Stimulated activated CD4-positive, alpha-beta T cell treated with anti-CD3 and anti-CD28 coated beads, Interleukin-4, amount 100 ng/mL, for 24 hours (primary cell): ENCODE results near the gene CSNK2B.

ENCODE experiments used
- DNase-seq: peaks from one replicate; pipeline ENCODE4 v3.0.0-alpha.2; 2020

CSNK2B gene

DNA sequence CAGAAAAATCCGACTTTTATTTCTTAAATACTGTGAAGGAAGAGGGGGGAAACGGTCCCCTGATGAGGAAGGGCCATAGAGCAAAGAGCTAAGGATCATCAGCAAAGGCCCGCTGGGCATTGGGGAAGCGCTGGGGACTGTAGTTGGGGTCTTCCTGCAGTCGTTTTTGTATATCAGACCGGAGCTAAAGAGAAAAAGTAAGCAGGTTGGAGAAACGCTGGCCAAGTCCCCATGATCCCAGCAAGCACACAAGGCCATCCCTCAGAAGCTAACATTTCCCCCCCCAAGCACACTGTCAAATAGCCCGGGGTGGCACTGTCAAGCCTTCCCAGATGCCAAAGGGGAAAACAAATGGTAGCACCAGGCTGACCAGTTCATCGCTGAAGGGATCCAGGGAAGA lies 26.8 kb upstream of the CSNK2B start:
- no peak for DNase-seq

GRCh38 chr6:31639449-31639861 lies 26.4 kb upstream of the CSNK2B start:
- peak; percentile 28 for DNase-seq

GRCh38 chr6:31640612-31641011 lies 25.3 kb upstream of the CSNK2B start:
- no peak for DNase-seq

GRCh38 chr6:31641370-31641769 lies 24.5 kb upstream of the CSNK2B start:
- no peak for DNase-seq

DNA sequence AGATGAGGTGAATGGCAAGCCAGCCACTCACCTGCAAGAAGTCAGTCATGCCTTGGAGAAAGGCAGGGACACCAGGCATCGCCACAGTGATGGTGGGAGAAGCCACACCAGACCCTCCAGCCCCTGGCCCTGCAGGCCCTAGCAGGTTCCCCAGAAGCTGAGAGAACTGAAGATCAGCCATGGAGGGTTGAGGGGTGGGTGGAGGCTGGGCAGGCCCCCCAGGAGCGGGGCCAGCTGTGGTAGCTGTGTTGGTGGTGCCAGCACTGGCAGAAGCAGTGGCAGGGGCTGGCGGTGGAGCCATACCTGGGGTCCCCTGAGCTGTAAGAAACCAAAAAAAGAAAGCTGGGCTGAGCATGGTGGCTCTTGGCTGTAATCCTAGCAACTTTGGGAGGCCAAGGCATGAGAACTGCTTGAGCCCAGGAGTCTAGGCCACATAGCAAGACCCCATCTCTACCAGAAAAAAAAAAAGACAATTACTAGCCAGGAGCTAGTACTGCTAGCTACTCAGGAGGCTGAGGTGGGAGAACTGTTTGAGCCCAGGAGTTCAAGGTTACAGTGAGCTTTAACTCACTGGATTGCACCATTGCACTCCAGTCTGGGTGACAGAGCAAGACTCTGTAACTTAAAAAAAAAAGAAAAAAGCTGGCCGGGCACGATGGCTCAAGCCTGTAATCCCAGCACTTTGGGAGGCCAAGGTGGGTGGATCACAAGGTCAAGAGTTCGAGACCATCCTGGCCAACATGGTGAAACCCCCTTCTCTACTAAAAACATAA lies 22.9 kb upstream of the CSNK2B start:
- no peak for DNase-seq

GRCh38 chr6:31643818-31644454 lies 21.9 kb upstream of the CSNK2B start:
- DNase-seq = no peak

- no peak for DNase-seq
Measured at GRCh38 chr6:31645325-31645724, 20.6 kb upstream of the CSNK2B start.

GRCh38 chr6:31651602-31652191 lies 14.2 kb upstream of the CSNK2B start:
- DNase-seq = no peak

DNA sequence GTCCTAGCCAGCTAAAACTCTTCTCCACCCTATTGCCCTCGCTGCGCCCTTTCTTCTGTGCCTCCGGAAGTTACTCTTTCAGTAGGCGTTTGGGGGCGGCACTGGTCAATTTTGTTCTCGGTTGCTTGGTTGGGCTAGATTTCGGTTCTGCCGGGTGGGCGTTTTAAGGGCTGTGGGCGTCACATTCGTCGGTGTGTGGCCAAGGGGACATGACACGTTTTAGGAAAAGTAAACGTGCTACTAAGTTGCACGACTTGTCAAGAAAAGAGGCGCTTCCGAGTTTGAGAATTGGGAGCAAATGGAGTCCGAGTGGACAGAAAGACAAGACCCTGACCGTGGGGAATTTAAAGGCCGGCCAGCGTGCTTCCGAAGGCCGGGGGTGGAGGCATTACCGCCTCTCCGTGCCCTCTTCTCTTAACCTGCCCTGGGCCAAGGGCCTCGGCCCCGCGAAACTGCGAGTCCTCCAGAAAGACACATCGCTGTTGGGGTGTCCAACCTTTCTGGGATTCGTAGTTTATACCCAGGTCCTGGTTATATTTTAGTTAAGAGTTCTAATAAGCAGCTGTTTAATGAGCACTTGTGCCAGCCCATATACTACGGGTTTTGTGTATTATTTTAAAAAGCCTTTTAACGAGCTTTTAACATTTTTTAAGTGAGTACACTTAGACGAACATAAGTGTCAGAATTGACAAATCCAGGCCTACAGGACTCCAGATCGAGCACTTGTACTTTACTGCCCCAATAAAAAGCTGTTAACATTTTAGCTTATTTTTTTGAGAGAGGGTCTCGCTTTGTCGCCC lies 12.8 kb upstream of the CSNK2B start:
- peak; percentile 89 for DNase-seq

DNA sequence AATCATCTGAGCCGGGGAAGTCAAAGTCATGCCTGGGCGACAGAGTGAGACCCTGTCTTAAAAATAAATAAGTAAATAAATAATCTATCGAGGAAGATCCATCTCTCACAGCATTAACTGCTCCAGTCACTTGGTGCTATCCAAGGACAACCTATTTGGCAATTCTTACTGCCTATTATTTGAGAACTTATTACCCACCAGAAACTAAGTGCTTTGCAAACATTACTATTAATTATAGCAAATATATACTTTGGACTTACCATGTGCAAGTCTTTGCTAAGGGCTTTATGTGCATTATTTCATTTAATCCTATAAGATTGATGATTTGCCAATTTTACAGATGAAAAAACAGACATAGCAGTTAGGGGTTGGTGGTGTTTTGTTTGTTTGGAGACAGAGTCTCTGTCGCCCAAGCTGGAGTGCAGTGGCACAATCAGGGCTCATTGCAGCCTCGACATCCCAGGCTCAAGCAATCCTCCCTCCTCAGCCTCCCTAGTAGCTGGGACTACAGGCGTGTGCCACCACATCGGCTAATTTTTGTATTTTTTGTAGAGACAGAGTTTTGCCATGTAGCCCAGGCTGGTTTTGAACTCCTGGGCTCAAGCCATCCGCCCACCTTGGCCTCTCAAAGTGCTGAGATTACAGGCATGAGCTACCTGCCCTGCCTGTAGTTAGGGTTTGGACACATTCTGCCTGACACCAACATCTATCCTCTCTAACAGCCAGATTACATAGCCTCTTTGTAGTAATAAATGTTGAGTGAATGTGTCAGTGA lies 11.1 kb upstream of the CSNK2B start:
- DNase-seq = no peak

DNA sequence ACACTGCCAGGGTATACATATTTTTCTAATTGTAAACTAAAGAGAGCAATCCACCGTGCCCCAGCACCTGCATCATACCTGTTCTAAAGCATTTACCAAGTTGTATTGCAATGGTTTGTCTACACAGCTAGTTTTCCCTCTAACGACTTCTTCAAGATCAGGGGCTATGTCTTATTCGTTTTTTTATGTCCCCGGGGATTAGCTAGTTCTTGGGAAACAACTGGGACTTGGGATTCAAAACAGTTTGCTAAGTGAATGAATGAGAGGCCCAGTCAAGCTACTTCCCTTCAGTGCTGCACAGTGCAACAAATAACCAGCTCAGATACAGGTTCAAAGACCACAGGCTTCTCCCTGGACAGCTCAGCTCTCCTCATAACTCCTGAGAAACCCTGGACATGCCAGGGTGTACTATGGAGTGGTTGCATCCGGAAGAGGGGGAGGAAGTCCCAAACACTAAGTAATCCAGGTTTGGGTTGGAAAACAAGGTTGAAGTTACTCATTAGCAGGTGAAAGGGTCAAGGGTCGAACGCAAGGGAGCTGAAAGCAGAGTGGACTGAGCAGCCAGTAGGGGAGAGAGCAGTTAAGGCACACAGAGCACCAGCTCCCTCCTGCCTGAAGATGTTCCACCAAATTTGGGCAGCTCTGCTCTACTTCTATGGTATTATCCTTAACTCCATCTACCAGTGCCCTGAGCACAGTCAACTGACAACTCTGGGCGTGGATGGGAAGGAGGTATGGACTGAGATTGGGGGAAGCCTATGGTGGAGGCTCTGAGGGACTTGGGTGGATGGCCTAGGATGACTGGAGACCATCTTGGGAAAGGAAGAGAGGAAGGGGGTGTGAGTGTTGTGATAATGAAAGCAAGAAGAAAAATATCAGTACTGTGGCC lies 10.3 kb upstream of the CSNK2B start, which contains the start of gene APOM:
Gene APOM, plus strand, starts transcription at position 546 of the 889 bp plus-strand sequence. Its CDS starts 73 bp downstream, at position 619.
- DNase-seq = no peak

DNA sequence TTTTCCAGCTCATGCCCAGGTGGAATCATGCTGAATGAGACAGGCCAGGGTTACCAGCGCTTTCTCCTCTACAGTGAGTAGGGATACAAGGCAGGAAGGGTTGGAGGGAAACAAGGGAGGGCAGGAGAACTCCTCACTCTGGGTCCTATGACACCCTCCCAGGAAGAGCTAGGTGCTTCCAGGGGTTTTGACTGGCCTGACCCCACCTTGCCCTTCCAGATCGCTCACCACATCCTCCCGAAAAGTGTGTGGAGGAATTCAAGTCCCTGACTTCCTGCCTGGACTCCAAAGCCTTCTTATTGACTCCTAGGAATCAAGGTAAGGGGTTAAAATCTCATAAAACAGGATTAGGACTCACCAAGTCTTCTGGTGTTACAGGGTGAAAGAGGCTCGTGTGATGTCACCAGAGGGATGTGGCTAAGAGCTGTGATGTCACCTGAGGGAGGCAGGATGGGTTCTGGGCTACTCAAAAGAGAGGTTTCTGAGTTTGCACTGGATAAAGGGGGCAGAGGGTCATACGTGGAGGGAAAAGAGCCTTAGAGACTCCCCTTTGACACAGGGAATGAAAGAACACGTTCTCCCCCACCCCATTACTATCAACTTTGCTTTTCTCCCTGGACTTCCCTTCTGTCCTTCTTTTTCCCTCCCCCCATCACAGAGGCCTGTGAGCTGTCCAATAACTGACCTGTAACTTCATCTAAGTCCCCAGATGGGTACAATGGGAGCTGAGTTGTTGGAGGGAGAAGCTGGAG lies 8.3 kb upstream of the CSNK2B start:
- no peak for DNase-seq

DNA sequence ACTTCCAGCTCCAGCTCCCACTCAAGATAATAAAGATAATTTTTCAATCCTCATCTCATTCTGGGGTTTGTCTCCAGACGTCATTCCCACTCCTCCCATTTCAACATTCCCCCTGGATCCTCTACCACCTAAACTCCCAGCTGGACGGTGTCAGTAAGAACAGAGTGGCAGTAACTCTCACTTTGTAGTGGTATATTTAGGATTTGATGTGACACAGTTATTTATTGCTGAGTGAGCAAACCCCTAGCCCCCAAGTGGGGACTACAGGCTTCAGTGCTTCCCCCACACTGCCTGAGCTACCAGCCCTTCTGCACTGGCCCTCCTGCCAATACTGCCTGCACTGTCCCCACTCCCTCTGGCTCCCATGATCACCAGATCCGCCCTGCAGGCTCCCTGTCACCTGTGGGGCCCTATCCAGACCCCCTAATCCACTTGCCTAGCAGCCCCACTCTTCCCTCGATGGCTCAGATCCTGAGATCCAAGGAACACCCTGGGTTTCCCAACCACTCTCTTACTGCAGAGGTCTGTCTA lies 7.7 kb upstream of the CSNK2B start:
- no peak for DNase-seq

- DNase-seq = no peak
Measured at GRCh38 chr6:31658983-31659648, 6.8 kb upstream of the CSNK2B start.

DNA sequence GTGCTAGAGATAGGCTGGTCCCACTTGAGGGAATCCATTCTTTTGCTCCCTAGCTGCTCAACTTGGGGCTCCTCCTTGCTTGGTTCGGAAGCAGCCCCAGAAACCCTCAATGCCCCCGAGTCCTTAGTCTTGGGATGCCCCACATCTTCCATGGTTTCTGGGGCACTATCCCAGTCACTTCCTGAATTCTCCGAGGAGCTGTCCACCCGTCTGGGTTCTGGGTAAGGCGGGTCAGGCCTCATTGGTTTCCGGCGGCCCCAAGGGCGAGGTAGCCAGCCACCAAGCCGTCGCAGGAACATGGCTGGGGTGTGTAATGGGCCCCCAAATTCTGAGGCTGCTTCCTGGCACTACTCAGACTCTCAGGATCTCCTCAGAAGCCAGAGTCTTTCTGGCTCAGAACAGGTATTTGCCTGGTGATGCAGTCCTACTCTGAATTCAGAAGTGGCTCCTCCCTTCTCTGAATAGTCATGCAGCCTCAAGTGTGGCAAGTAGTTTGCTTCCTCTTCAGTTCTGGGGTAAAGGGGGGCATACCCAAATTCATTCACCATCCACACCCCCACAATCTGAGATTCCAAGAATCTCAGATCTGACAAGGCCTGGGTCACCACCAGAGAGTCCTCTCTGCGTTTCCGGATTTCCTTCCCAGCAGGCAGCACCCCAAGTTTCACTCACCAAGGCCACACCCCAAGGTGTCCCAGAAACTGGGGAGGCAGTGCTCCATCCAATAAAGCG lies 6.1 kb upstream of the CSNK2B start:
- peak; percentile 42 for DNase-seq

DNA sequence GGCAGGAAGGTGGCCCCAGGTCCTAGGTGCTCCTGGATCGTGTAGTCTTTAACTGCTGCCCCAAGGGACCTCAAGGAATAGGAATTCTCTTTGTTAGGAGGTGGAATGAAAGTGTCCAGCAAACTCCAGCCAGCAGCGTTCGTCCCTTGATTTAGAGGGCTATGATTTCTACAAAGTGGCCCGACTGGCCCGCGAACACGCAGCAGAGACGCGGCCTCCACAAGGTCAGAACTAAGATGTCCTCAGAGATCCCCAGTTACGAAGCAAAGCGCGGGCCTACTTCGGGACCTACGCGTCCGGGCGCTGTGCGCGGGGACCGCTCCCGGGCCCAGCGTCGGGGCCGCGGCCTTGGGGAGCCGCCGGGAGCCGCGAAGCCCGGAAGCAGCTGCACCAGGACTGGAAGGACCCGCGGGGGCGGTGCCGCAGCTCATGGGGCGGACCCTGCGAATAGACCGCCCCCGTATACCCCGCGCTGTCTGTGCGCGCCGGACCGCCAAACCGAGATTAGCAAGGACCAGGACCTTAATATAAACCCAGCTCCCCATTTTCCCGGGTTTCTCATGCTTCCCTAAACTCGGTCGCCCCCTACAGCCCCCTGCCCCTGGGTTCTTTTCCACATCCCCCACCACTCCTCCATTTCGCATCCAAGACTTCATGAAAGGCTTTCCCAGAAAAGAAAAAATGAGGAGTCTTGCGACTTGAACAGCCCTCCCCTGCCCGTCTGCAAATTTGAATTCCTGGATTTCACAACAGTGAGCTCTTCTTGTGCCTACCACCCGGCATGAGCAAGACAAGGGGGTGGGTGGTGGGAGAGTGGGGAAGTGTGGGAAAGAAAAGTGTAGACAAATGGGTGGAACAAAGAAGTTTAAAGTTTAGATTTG lies 5.3 kb upstream of the CSNK2B start, which contains the start of gene C6orf47:
Gene C6orf47, minus strand, starts transcription at position 398 of the 881 bp plus-strand sequence. CDS start 831 bp downstream, outside the sequence.
- peak; percentile 76 for DNase-seq

DNA sequence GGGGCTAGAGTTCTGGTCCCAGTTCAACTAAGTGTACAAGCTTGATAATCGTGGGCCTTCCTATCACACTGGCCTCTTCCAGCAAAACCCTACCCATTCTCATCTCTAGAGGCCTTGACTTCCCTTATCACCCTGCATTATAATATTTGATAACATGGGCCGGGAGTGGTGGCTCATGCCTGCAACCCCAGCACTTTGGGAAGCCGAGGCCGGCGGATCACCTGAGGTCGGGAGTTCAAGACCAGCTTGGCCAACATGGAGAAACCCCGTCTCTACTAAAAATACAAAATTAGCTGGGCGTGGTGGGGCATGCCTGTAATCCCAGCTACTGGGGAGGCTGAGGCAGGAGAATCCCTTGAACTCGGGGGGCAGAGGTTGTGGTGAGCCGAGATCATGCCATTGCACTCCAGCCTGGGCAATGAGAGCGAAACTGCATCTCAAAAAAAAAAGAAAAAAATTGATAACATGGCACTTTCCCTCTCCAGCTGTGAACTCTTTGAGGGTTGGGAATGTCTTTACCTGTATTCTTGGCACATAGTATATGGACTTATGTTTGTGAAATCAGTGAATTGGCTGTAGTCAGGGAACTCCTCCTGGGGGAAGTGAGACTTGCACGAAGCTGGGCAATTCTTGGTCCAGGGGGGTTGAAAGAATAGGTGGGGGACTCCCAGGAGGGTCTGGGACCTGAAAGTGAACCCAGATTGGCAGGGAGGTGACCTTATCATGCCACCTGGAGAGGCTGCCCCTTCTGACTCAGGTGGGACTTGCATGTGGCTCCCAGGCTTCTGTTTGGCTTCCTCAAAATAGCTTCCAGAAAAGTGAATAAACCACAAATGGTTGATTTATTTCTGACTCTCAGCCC lies 4.4 kb upstream of the CSNK2B start:
- DNase-seq = no peak
